ENCODE results near the gene PLXNA2.
A peak's percentile ranks its signal among the peaks of the same experiment; 100 is the strongest.

The PLXNA2 gene

GRCh38 chr1:208243967-208244916 is at the start of gene PLXNA2:
PLXNA2 (minus strand) TSS chr1:208244384; CDS start chr1:208217922, 26,462 bp downstream.
- peak; percentile 28 to 38 for DNase-seq (ENCODE audit: low read depth in 1 of 2, low spot score in 1 of 2)

GRCh38 chr1:208292908-208293307 is 48.7 kb upstream of the PLXNA2 start:
- DNase-seq (ENCODE audit: low read depth in 1 of 2, low spot score in 1 of 2): no peak

- no peak for DNase-seq (ENCODE audit: low read depth in 1 of 2, low spot score in 1 of 2)
Observed at GRCh38 chr1:208291923-208292711, 47.9 kb upstream of the PLXNA2 start.

- no peak for DNase-seq (ENCODE audit: low read depth in 1 of 2, low spot score in 1 of 2)
Observed at GRCh38 chr1:208291129-208291528, 46.9 kb upstream of the PLXNA2 start.

- DNase-seq (ENCODE audit: low read depth in 1 of 2, low spot score in 1 of 2): no peak
Observed at GRCh38 chr1:208289716-208290115, 45.5 kb upstream of the PLXNA2 start.

- no peak for DNase-seq (ENCODE audit: low read depth in 1 of 2, low spot score in 1 of 2)
Observed at GRCh38 chr1:208288495-208288894, 44.3 kb upstream of the PLXNA2 start.

GRCh38 chr1:208280681-208281450 is 36.7 kb upstream of the PLXNA2 start:
- no peak for DNase-seq (ENCODE audit: low read depth in 1 of 2, low spot score in 1 of 2)

- DNase-seq (ENCODE audit: low read depth in 1 of 2, low spot score in 1 of 2): no peak
Observed at GRCh38 chr1:208279826-208280588, 35.8 kb upstream of the PLXNA2 start.

GRCh38 chr1:208278638-208279037 is 34.5 kb upstream of the PLXNA2 start:
- DNase-seq (ENCODE audit: low read depth in 1 of 2, low spot score in 1 of 2): no peak

GRCh38 chr1:208276757-208277435 is 32.7 kb upstream of the PLXNA2 start:
- no peak for DNase-seq (ENCODE audit: low read depth in 1 of 2, low spot score in 1 of 2)

- DNase-seq (ENCODE audit: low read depth in 1 of 2, low spot score in 1 of 2): no peak
Observed at GRCh38 chr1:208275083-208275482, 30.9 kb upstream of the PLXNA2 start.

- DNase-seq (ENCODE audit: low read depth in 1 of 2, low spot score in 1 of 2): no peak
Observed at GRCh38 chr1:208273386-208274017, 29.3 kb upstream of the PLXNA2 start.

- no peak for DNase-seq (ENCODE audit: low read depth in 1 of 2, low spot score in 1 of 2)
Observed at GRCh38 chr1:208272713-208273112, 28.5 kb upstream of the PLXNA2 start.

- DNase-seq (ENCODE audit: low read depth in 1 of 2, low spot score in 1 of 2): no peak
Observed at GRCh38 chr1:208272311-208272710, 28.1 kb upstream of the PLXNA2 start.

- DNase-seq (ENCODE audit: low read depth in 1 of 2, low spot score in 1 of 2): no peak
Observed at GRCh38 chr1:208271236-208271635, 27.1 kb upstream of the PLXNA2 start.

GRCh38 chr1:208270651-208271141 is 26.5 kb upstream of the PLXNA2 start:
- no peak for DNase-seq (ENCODE audit: low read depth in 1 of 2, low spot score in 1 of 2)

- DNase-seq (ENCODE audit: low read depth in 1 of 2, low spot score in 1 of 2): no peak
Observed at GRCh38 chr1:208269338-208269666, 25.1 kb upstream of the PLXNA2 start.

- no peak for DNase-seq (ENCODE audit: low read depth in 1 of 2, low spot score in 1 of 2)
Observed at GRCh38 chr1:208268541-208269337, 24.6 kb upstream of the PLXNA2 start.

- no peak for DNase-seq (ENCODE audit: low read depth in 1 of 2, low spot score in 1 of 2)
Observed at GRCh38 chr1:208265525-208265924, 21.3 kb upstream of the PLXNA2 start.

All from stimulated activated CD4-positive, alpha-beta T cell treated with anti-CD3 and anti-CD28 coated beads, Interleukin-15, amount 100 ng/mL, for 1 hour (primary cell).